Upper lobe of right lung (tissue), 1 donor: Measurements from ENCODE around the gene FNTB. TPM values are rescaled to one million over a fixed set of nuclear protein-coding genes. Genes with fewer than 3 reads are reported as not detected.
A peak's percentile ranks its signal among the peaks of the same experiment; 100 is the strongest.

ENCODE experiments used
- ATAC-seq: fragments of 200-7000 bp; cut with Tn5 transposase; one replicate; pipeline ENCODE4 v1.9.1; 2020; ENCODE audit warnings: mild to moderate bottlenecking, moderate library complexity
- DNase-seq: peaks from one replicate; pipeline ENCODE4 v3.0.0-alpha.2; 2020
- H3K27ac ChIP-seq: fragments of 200-600 bp; one replicate; pipeline ENCODE4 v1.8.0; 2022
- H3K27me3 ChIP-seq: fragments of 200-600 bp; one replicate; pipeline ENCODE4 v1.8.0; 2022; ENCODE audit warnings: mild to moderate bottlenecking
- H3K36me3 ChIP-seq: fragments of 200-600 bp; one replicate; pipeline ENCODE4 v1.8.0; 2022
- H3K4me1 ChIP-seq: fragments of 200-600 bp; one replicate; pipeline ENCODE4 v1.8.0; 2022
- H3K4me3 ChIP-seq: fragments of 200-600 bp; one replicate; pipeline ENCODE4 v1.8.0; 2022; ENCODE audit warnings: mild to moderate bottlenecking
- H3K9me3 ChIP-seq: fragments of 200-600 bp; one replicate; pipeline ENCODE4 v1.8.0; 2022
- intact Hi-C: fragments of 100-400 bp; cut with DNase I; formaldehyde crosslinking; loops from one replicate; pipeline ENCODE4 v1.11.0; 2022
- total RNA-seq: library from RNA; stranded (reverse); fragmentation: NEBNext Ultra II Directional; extraction: Animal tissue kit (Norgen Biotek cat#: 25700); gene quantifications from one replicate; pipeline ENCODE4 v1.2.1, GENCODE V29; 2021
- TF ChIP-seq, protein P1 (sequence below): fragments of 200-600 bp; IDR thresholded peaks from one replicate; pipeline ENCODE4 v1.8.0; 2022; ENCODE audit warnings: antibody characterized with exemption
- donor health status: DM: no; HTN: yes; CAD: no; lungs with severe emphysema.

The FNTB gene
- total RNA-seq, 1 donor from 2014 or later: 14.2 TPM

DNA sequence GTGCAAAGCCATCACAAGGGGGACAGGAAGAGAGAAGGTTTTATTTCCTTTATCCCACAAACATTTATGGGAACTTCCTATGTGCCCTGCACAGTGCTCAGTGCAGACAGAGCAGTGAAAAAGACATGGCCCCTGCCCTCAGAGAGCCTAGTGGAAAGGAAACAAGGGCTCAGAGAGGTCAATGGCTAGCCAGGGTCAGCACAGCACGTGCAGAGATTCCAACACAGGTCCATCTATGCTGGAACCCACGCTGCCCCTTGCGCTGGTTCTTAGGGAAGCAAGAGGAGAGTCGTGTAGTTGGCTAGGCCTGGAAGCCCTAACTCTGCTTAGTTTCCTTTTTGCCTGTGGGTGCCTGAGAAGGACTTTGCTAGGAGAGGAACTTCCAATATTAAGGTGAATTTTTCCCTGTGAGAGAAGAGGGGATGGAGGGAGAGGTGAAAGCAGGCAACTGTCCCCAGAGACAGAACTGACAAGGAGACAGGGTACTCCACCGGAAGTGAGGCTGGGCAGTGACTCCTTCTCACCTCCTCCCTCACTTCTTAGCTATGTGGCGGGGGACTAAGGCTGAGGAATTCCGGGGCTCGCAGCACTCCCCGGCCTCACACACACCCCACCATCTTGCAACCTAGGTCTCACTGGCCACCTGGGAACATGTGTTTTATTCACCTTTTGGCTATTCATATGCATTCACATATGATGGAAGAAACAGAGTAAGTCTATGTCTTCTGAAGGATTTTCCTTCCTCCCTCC, 32.0 kb upstream of the FNTB start:
- TF ChIP-seq, protein P1, sequence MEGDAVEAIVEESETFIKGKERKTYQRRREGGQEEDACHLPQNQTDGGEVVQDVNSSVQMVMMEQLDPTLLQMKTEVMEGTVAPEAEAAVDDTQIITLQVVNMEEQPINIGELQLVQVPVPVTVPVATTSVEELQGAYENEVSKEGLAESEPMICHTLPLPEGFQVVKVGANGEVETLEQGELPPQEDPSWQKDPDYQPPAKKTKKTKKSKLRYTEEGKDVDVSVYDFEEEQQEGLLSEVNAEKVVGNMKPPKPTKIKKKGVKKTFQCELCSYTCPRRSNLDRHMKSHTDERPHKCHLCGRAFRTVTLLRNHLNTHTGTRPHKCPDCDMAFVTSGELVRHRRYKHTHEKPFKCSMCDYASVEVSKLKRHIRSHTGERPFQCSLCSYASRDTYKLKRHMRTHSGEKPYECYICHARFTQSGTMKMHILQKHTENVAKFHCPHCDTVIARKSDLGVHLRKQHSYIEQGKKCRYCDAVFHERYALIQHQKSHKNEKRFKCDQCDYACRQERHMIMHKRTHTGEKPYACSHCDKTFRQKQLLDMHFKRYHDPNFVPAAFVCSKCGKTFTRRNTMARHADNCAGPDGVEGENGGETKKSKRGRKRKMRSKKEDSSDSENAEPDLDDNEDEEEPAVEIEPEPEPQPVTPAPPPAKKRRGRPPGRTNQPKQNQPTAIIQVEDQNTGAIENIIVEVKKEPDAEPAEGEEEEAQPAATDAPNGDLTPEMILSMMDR: no peak
- H3K4me3 ChIP-seq: no peak overlapping the region
- no peak overlapping the region for H3K27ac ChIP-seq
- H3K36me3 ChIP-seq: no peaks in the 10 kb centered on the region
- no peaks in the 10 kb centered on the region for H3K9me3 ChIP-seq
- H3K4me1 ChIP-seq: no peaks in the 10 kb centered on the region
- ATAC-seq: no peak
- no peaks in the 10 kb centered on the region for H3K27me3 ChIP-seq
- DNase-seq: no peak
- intact Hi-C loops: no loop called here

DNA sequence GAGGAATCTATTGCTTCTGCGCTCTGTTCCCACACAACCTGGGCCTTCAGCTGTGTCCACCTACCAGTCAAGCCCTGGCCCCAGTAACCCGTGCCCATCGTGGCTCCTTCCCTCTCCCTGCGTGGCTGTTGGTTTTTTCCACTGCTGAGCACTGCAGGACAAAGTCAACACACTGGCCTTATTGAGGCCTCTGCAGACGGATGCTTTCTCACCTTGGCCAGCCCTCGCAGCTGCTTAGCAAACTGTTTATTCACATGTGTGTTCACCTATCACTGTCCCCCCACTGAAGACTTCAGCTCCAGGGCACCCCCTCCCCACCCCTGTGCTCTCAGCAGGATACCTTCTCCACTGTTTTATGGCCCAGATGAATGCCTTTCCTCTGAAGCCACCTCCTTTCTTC, 31.4 kb upstream of the FNTB start:
- intact Hi-C loops: no loop called here
- DNase-seq (peak; percentile 19), ATAC-seq (no peak)
- Histone ChIP-seq H3K27ac (no peak overlapping the region), H3K9me3 (no peaks in the 10 kb centered on the region), H3K27me3 (no peaks in the 10 kb centered on the region), H3K36me3 (no peaks in the 10 kb centered on the region), H3K4me3 (no peak overlapping the region), H3K4me1 (no peaks in the 10 kb centered on the region)
- TF ChIP-seq, protein P1: no peak

DNA sequence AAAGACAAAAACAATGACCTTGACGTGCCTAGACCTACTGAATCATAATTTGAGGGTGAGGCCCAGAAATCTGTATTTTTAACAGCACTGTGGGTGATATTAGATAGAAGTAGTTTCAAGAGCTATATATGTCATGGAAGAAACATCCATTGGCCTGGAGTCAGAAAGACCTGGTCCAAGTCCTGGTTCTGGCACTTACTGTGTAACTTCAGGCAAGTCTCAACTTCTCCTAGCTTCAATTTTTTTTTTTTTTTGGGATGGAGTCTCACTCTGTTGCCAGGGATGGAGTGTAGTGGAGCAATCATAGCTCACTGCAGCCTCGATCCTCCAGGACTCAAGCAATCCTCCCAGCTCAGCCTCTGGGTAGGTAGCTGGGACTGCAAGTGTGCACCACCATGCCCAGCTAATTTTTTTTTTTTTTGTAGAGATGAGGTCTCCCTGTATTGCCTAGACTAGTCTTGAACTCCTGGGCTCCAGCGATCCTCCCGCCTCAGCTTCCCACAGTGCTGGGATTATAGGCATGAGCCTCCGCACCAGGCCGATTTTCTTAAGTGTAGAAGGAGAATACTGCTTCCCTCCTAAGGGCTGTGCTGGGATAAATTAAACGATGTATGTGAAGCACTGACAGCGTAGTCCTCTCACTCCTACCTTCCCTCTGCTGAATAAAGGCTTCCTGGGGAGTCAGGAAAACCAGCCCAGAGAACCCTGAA, 29.8 kb upstream of the FNTB start:
- H3K36me3 ChIP-seq: no peaks in the 10 kb centered on the region
- TF ChIP-seq, protein P1: no peak
- H3K9me3 ChIP-seq: no peaks in the 10 kb centered on the region
- intact Hi-C loops: no loop called here
- no peak overlapping the region for H3K4me3 ChIP-seq
- no peak overlapping the region for H3K27ac ChIP-seq
- DNase-seq (peak; percentile 16), ATAC-seq (no peak)
- H3K27me3 ChIP-seq: no peaks in the 10 kb centered on the region
- H3K4me1 ChIP-seq: no peaks in the 10 kb centered on the region

DNA sequence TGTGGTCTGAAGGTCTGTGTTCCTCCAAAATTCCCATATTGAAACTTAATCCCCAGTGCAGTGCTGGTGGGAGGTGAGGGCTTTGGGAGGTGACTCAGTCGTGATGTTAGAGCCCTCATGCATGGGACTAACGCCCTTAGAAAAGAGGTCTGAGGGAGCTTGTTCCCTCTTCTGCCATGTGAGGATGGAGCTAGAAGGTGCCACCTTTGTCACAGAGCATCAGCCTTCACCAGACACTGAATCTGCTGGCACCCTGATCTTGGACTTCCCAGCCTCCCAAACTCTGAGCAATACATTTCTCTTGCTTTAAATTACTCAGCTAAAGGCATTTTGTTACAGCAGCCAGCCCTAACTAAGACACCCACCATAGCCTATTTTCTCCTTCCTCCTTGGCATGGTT, 28.5 kb upstream of the FNTB start:
- Histone ChIP-seq H3K27ac (no peak overlapping the region), H3K9me3 (no peaks in the 10 kb centered on the region), H3K27me3 (no peaks in the 10 kb centered on the region), H3K4me1 (no peaks in the 10 kb centered on the region), H3K4me3 (no peak overlapping the region), H3K36me3 (no peaks in the 10 kb centered on the region)
- intact Hi-C loops: no loop called here
- ATAC-seq: no peak
- DNase-seq: no peak
- TF ChIP-seq, protein P1: no peak

DNA sequence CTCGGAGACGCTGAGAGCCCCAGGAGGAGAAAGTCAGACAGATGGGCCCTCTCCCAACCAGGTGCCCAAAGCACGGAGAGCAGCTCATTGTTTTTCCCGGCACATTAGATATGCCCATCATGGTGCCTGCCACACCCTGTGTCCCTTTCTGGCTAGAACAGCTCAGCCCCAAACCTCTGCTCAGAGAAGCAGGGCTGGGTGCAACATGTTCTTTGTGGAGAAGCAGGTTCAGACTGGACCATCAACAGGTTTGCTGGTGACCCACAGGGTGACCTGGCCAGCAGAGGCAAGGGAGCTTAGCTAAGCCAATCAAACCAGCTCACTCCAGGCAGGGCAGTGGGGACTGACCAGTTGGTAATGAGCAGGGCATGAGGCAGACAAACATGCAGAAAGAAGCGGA, 28.0 kb upstream of the FNTB start:
- DNase-seq (peak; percentile 26), ATAC-seq (no peak)
- H3K4me1 ChIP-seq: no peaks in the 10 kb centered on the region
- H3K36me3 ChIP-seq: no peaks in the 10 kb centered on the region
- H3K27me3 ChIP-seq: no peaks in the 10 kb centered on the region
- no peak overlapping the region for H3K4me3 ChIP-seq
- H3K9me3 ChIP-seq: no peaks in the 10 kb centered on the region
- H3K27ac ChIP-seq: no peak overlapping the region
- intact Hi-C loops: no loop called here
- TF ChIP-seq, protein P1: no peak
